Measurements from ENCODE around the gene SKA2. TPM values are rescaled to one million over a fixed set of nuclear protein-coding genes. Genes with fewer than 3 reads are reported as not detected.

The SKA2 gene
- total and polyA plus RNA-seq, 9 of the 15 experiments (the other 6 are each of a cell fraction or from before 2014, with no cell fraction given), result 58.1 to 183 (median 133) TPM

- in situ Hi-C loops (cut with MboI), result no loop called here
- Histone ChIP-seq H3K9me3 (replicated peaks; ENCODE audit: control insufficient read depth, insufficient read depth, low read depth, low read length) (no peaks in the 10 kb centered on the region), H2AFZ (ENCODE audit: low read depth, low read length) (no peak overlapping the region), H3K4me2 (ENCODE audit: insufficient read depth, low read length) (no peak overlapping the region), H3K4me1 (replicated peaks in 1 of 2; ENCODE audit: control insufficient read depth in 2 of 2, insufficient read depth in 2 of 2, low read length in 2 of 2) (no peaks in the 10 kb centered on the region), H3K27ac (ENCODE audit: extremely low read depth, low read depth, low read length) (no peak overlapping the region), H3K27me3 (ENCODE audit: control insufficient read depth in 2 of 2, insufficient read depth in 2 of 2, low read length in 2 of 2) (no peaks in the 10 kb centered on the region), H3K9ac (ENCODE audit: insufficient read depth in 1 of 2, low read depth in 2 of 2, low read length in 2 of 2) (no peak overlapping the region), H3K36me3 (ENCODE audit: control insufficient read depth, insufficient read depth, low read length) (peaks cover 47% of the 10 kb centered on the region; the same call in 2 of the 3 replicates), H3K9me1 (ENCODE audit: control insufficient read depth, insufficient read depth, low read length) (no peaks in the 10 kb centered on the region), H4K20me1 (replicated peaks; ENCODE audit: control insufficient read depth, insufficient read depth, low read length) (no peaks in the 10 kb centered on the region), H3K79me2 (ENCODE audit: control insufficient read depth, insufficient read depth, low read length) (no peaks in the 10 kb centered on the region), H3K4me3 (no peak overlapping the region)
- no TSS peak for BruUV-seq (replicated peaks)
- no peak for ATAC-seq
- WGBS (ENCODE audit: insufficient coverage, low coverage, missing lambda C conversion rate), result 100% methylated on average over 3 of the region's 3 CpGs
- CTCF ChIA-PET (ENCODE audit: low intra/inter-chr PET ratio), result no interaction called here
- no peak for FAIRE-seq
- intact Hi-C loops (cut with micrococcal nuclease), result no loop called here
- no peak for DNase-seq (ENCODE audit: extremely low read depth in 1 of 4, low spot score in 3 of 4)
- POLR2A ChIA-PET, result no interaction called here
- TF ChIP-seq SAFB2 (IDR thresholded peaks at IDR 0.05; ENCODE audit: borderline replicate concordance, low read depth, low read length, severe bottlenecking), result no peak
- no peak for TF ChIP-seq ZNF263 (CRISPR knock-in tag; IDR thresholded peaks at IDR 0.05; ENCODE audit: borderline replicate concordance)
- no peak for TF ChIP-seq ZNF274 (IDR thresholded peaks at IDR 0.05; ENCODE audit: borderline replicate concordance, low read depth, low read length)
- TF ChIP-seq RHOXF2B (CRISPR knock-in tag; conservative IDR thresholded peaks at IDR 0.05), result no peak
- no peak for TF ChIP-seq CEBPZ (IDR thresholded peaks at IDR 0.05; ENCODE audit: borderline replicate concordance, low read depth, low read length)
- no peak for TF ChIP-seq PKNOX1 (IDR thresholded peaks at IDR 0.05)
- TF ChIP-seq ZNF280B (CRISPR knock-in tag; IDR thresholded peaks at IDR 0.05), result no peak
- no peak for TF ChIP-seq ZNF668 (CRISPR knock-in tag; IDR thresholded peaks at IDR 0.05)
- TF ChIP-seq ZNF436 (CRISPR knock-in tag; IDR thresholded peaks at IDR 0.05), result no peak
- TF ChIP-seq WHSC1 (IDR thresholded peaks at IDR 0.05; ENCODE audit: low read length), result no peak
- TF ChIP-seq IRF9 (tag; IDR thresholded peaks at IDR 0.05), result no peak
- no peak for TF ChIP-seq SLC30A9 (CRISPR knock-in tag; IDR thresholded peaks at IDR 0.05)
- no peak for TF ChIP-seq CHD2 (IDR thresholded peaks at IDR 0.05; ENCODE audit: low read depth, low read length)
- TF ChIP-seq ETV5 (CRISPR knock-in tag; IDR thresholded peaks at IDR 0.05; ENCODE audit: low read depth), result no peak
- TF ChIP-seq GABPB2 (CRISPR knock-in tag; conservative IDR thresholded peaks at IDR 0.05), result no peak
- TF ChIP-seq XRCC4 (IDR thresholded peaks at IDR 0.05; ENCODE audit: extremely low read depth, insufficient read depth, insufficient read length), result no peak
- TF ChIP-seq BMI1 (IDR thresholded peaks at IDR 0.05; ENCODE audit: low read length), result no peak
- TF ChIP-seq ZNF79 (CRISPR knock-in tag; IDR thresholded peaks at IDR 0.05; ENCODE audit: low read depth), result no peak
Observed at GRCh38 chr17:59186850-59187249, 31.9 kb upstream of the SKA2 start.

All from K562 (cell line).